Measurements from ENCODE around the gene OSBPL2.

- no peak for TF ChIP-seq CTCF (IDR thresholded peaks at IDR 0.05 in 8 of 11, conservative IDR thresholded peaks at IDR 0.05 in 3 of 11)
- no peak for TF ChIP-seq POLR2AphosphoS5 (IDR thresholded peaks at IDR 0.05)
These were observed 20.4 kb downstream of the OSBPL2 start for GRCh38 chr20:62258499-62259293.

Data from spleen (tissue), 7 donors.